Chondrocyte (in vitro differentiated cells): Measurements from ENCODE around the gene VOPP1. TPM values are rescaled to one million over a fixed set of nuclear protein-coding genes. Genes with fewer than 3 reads are reported as not detected.

Experiments used
- DNase-seq: peaks from one replicate; pipeline ENCODE4 v3.0.0; 2021; ENCODE audit warnings: mixed read lengths, low spot score
- H3K27ac Mint-ChIP-seq: one replicate; pipeline ENCODE4 v1.8.0; 2021; ENCODE audit warnings: mild to moderate bottlenecking, moderate library complexity, mixed read lengths; ENCODE audit not compliant: unreplicated experiment
- H3K27me3 Mint-ChIP-seq: 2 replicates; pipeline ENCODE4 v1.8.0; 2021; ENCODE audit warnings: low read depth, mixed read lengths
- H3K36me3 Mint-ChIP-seq: 2 replicates; pipeline ENCODE4 v1.8.0; 2021; ENCODE audit warnings: low read depth, mixed read lengths
- H3K4me1 Mint-ChIP-seq: 2 replicates; pipeline ENCODE4 v1.8.0; 2021; ENCODE audit warnings: low read depth, mild to moderate bottlenecking, mixed read lengths
- H3K4me3 Mint-ChIP-seq: one replicate; pipeline ENCODE4 v1.8.0; 2021; ENCODE audit warnings: mild to moderate bottlenecking, moderate library complexity, mixed read lengths; ENCODE audit not compliant: unreplicated experiment
- H3K9me3 Mint-ChIP-seq: 2 replicates; pipeline ENCODE4 v1.8.0; 2021; ENCODE audit warnings: low read depth, mixed read lengths
- CTCF ChIP-seq: fragments of 200-600 bp; sonication (generic); IDR thresholded peaks from 2 replicates; pipeline ENCODE4 v1.5.0; 2021; ENCODE audit warnings: antibody characterized with exemption, mild to moderate bottlenecking, moderate library complexity
- total RNA-seq: library from RNA; stranded (reverse); gene quantifications from 3 replicates; pipeline ENCODE4 v1.2.1, GENCODE V29; 2021

VOPP1 gene
- total RNA-seq, 1 donor from 2014 or later = 69.2 TPM

- Mint-ChIP-seq H3K4me3 (no peak overlapping the region), H3K4me1 (peaks cover 2% of the 10 kb centered on the region), H3K27ac (no peak overlapping the region), H3K27me3 (no peaks in the 10 kb centered on the region), H3K36me3 (peaks cover 17% of the 10 kb centered on the region), H3K9me3 (peaks cover 5% of the 10 kb centered on the region)
- TF ChIP-seq CTCF = no peak
- no peak for DNase-seq
Measured at GRCh38 chr7:55470261-55470660, 102.0 kb downstream of the VOPP1 start.

- Mint-ChIP-seq H3K27me3 (no peaks in the 10 kb centered on the region), H3K4me1 (no peaks in the 10 kb centered on the region), H3K4me3 (no peak overlapping the region), H3K36me3 (peaks cover 21% of the 10 kb centered on the region), H3K9me3 (peaks cover 5% of the 10 kb centered on the region), H3K27ac (no peak overlapping the region)
- no peak for TF ChIP-seq CTCF
- DNase-seq = no peak
Measured at GRCh38 chr7:55469721-55470120, 102.6 kb downstream of the VOPP1 start.

GRCh38 chr7:55469271-55469681 is 103.0 kb downstream of the VOPP1 start:
- Mint-ChIP-seq H3K4me1 (no peaks in the 10 kb centered on the region), H3K9me3 (peaks cover 5% of the 10 kb centered on the region), H3K4me3 (no peak overlapping the region), H3K36me3 (peaks cover 24% of the 10 kb centered on the region), H3K27ac (no peak overlapping the region), H3K27me3 (no peaks in the 10 kb centered on the region)
- TF ChIP-seq CTCF = no peak
- no peak for DNase-seq

GRCh38 chr7:55468495-55468894 is 103.8 kb downstream of the VOPP1 start:
- no peak for TF ChIP-seq CTCF
- Mint-ChIP-seq H3K27ac (no peak overlapping the region), H3K4me1 (no peaks in the 10 kb centered on the region), H3K36me3 (peaks cover 31% of the 10 kb centered on the region), H3K9me3 (peaks cover 5% of the 10 kb centered on the region), H3K27me3 (no peaks in the 10 kb centered on the region), H3K4me3 (no peak overlapping the region)
- no peak for DNase-seq

GRCh38 chr7:55467047-55467593 is 105.2 kb downstream of the VOPP1 start:
- TF ChIP-seq CTCF = no peak
- Mint-ChIP-seq H3K27me3 (no peaks in the 10 kb centered on the region), H3K4me1 (no peaks in the 10 kb centered on the region), H3K4me3 (no peak overlapping the region), H3K9me3 (peaks cover 13% of the 10 kb centered on the region), H3K27ac (no peak overlapping the region), H3K36me3 (peaks cover 39% of the 10 kb centered on the region)
- no peak for DNase-seq
